Glomerular endothelial cell (primary cell): Measurements from ENCODE around the gene VSIG10L2. TPM values are rescaled to one million over a fixed set of nuclear protein-coding genes. Genes with fewer than 3 reads are reported as not detected.

ENCODE experiments used
- DNase-seq: peaks from one replicate; pipeline ENCODE4 v3.0.0-alpha.2; 2011; ENCODE audit warnings: low read depth, low spot score; ENCODE audit errors: extremely low read depth
- total RNA-seq: library from RNA; depleted of rRNA; stranded (reverse); fragments of >200 nt; gene quantifications from 2 replicates; pipeline ENCODE4 v1.2.3, GENCODE V29; 2015

Gene VSIG10L2
- total RNA-seq, 1 donor from 2014 or later, result not detected

DNA sequence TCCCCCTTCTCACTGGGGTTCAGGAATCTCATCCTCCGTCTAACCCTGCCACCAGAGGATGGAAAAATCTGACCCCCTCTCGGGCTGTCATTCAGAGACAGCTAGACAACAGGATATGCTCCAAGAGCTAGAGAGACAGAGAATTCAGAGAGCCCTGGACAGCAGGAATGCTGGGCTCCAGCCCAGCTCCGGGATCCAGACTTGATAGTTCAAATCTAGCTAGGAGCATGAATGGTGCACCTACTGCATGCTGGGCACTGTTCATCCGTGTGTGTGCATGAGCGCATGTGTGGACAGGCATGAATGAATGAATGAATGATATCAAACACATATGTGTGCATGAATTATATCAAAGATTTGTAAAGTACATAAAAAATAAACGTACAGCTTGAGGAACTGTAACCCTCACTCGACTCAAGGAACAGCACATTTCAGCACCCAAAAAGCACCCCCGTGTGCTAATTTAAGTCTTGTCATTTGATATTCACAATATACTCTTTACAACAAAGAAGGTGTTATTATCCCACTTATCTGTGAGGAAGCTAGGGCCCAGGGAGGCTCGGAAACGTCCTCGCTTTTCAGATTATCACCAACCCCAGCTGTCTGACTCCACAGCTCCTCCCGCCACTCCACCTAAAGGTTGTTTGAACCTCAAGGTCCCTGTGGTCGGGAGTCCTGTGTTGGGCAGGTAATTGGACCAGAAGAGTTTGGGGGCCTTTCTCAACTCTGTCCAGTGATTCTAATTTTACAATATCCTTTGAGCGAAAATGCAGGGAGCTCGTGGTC is 640 bp upstream of the VSIG10L2 start:
- DNase-seq, result no peak

GRCh38 chr11:125946712-125947418 is 1.0 kb downstream of the VSIG10L2 start:
- DNase-seq, result no peak

DNA sequence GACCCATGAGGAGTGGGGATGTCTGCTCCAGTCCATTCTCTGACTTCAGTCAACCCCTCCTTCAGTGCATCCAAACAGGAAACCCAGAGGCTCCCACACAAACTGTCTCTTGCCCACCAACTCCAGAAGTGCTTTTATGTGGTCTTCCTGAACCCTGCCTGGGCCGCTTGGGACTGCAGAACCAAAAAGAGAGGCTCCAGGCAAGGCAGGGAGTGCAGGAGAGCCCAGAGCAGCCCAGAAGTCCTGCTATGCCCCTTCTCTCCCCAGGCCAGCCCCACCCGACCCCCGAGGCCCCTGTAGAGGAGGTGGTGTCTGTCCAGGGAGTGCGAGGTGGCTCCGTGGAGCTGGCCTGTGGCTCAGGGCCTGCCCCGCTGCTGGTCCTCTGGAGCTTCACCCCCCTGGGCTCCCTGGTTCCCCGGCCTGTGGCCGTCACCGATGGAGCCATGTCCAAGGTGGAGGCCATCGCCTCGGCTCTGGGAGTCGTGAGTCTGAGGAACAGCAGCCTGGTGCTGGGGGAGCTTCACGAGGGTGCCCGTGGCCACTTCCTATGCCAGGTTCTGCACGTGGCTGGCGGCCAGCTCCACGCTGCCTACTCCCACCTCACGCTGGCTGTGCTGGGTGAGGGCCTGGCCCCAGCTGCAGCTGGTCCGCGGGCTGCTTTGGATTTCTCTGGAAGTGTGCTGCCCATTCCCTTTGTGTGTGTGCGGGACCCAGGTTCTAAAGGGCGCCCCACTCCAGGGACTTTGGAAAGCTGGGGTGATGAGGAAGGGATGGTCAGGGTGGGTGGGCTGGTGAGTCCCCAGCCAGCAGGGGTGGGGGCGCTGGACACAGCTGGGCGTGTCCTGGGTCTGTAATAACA is 1.8 kb downstream of the VSIG10L2 start:
- DNase-seq, result no peak

GRCh38 chr11:125948278-125949051 is 2.6 kb downstream of the VSIG10L2 start:
- DNase-seq, result no peak

DNA sequence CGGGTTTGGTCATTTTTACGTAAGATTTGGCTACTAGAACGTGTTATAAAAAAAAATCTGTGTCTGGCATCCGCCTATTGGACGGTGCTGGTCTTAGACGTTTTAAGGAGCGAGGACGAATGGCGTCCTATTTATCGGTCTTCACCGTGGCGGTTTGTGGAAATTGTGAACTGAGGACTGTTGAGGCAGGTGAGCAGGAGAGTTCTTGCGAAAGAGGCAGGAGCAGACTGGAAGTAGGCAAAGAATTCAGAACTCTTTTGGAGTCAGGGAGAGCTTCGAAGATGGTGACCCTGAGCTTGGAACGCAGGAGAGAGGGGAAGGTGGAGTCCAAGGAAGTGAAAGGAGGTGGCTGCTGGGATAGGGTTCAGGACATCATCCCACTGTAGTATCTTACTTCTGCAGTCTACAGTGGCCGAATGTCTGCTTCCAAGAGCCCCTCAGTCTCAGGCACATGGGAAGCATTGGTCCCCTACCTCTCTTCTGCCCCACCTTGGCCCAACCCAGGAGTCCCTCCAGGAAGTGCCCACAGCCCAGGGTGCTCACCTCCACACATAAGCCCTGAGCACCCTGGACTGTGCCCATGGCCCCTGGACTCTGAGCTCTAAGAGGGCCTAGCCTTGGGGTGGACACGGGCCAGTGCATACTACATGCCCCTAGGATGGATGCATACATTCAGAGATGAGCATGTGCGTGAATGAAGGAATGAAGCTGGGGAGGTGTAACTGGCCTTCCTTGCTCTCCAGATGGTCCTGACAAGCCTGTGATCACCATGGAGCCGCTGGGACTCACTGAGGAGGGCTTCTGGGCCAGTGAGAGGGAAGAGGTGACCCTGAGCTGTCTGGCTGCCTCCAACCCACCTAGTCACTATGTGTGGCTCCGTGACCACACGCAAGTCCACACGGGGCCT is 3.7 kb downstream of the VSIG10L2 start:
- no peak for DNase-seq

DNA sequence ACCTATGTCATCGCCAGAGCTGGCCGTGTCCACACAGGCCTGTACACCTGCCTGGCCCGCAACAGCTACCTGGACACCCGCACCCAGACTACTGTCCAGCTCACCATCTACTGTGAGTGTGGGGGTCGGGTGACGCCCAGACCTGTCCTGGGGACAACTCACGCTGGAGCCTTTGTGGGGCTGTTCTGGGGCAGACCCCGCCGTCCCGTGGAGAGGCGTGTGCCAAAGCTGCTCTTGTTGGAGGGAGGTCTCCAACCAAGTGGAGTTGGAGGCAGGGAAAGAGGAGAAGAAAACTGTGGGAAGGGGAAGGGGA is 4.3 kb downstream of the VSIG10L2 start:
- DNase-seq, result no peak

DNA sequence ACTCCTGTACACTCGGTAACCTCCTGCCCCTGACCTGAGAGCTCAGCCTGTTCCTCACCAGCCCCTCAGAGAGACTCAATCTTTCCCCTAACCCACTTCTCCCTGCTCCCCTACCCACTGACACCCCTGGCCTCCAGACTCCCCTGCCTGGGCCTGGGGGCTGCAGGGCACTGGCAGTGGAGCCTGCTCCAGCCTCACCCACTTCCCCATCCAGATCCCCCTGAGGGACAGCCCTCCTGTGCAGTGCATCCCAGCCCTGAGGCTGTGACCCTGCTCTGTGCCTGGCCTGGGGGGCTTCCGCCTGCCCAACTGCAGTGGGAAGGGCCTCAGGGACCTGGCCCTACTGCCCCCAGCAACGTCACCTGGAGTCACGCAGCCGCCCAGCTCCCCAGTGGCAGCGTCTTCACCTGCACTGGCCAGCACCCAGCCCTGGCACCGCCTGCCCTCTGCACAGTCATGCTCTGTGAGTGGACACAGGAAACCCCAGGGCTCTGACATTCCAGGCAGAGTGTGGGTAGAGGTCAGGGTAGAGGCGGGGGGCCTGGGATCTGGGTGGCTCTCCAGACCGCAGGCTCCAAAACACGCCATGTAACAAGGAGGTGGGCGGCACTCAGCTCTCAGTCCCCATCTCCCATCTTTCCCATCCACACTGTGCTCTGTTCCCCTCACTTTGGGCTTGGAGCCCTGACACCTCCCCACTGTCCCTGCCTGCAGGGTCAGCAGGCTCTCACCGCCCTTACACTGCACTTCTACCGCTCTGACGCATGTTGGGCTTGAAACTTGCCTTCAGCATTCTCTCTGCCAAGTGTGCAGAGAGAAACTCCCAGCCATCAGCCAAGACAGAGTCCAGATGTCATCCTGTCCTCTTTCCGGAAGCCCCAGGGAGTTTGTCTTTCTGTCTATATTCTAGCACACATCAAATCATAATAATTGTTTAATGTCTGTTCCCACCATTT is 5.1 kb downstream of the VSIG10L2 start:
- DNase-seq, result no peak

- DNase-seq, result no peak
These were observed 5.9 kb downstream of the VSIG10L2 start for GRCh38 chr11:125951731-125952130.

GRCh38 chr11:125952559-125952958 is 6.7 kb downstream of the VSIG10L2 start:
- no peak for DNase-seq

GRCh38 chr11:125952973-125953372 is 7.1 kb downstream of the VSIG10L2 start:
- no peak for DNase-seq

DNA sequence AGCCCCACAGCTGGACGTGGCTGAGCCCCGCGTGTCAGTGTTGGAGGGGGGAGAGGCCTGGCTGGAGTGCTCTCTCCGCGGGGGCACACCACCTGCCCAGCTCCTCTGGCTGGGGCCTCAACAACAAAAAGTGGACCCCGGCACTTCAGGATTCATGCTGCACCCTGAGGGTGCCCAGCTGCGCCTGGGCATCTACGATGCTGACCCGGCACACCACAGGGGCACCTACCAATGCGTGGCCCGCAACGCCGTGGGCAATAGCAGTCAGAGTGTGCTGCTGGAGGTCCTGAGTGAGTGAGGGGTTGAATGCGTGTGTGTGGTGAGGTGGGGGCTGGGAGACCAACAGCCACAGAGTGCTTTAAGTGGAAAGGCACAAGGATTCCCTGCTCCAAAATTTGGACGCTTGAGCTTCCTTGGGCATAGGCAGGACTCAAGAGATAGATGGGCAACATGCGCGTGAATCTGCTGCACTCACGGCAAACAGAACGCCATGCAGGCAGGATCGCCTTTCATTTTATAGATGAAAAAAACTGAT is 7.6 kb downstream of the VSIG10L2 start:
- DNase-seq, result no peak

- DNase-seq, result no peak
These were observed 8.5 kb downstream of the VSIG10L2 start for GRCh38 chr11:125954123-125954944.

DNA sequence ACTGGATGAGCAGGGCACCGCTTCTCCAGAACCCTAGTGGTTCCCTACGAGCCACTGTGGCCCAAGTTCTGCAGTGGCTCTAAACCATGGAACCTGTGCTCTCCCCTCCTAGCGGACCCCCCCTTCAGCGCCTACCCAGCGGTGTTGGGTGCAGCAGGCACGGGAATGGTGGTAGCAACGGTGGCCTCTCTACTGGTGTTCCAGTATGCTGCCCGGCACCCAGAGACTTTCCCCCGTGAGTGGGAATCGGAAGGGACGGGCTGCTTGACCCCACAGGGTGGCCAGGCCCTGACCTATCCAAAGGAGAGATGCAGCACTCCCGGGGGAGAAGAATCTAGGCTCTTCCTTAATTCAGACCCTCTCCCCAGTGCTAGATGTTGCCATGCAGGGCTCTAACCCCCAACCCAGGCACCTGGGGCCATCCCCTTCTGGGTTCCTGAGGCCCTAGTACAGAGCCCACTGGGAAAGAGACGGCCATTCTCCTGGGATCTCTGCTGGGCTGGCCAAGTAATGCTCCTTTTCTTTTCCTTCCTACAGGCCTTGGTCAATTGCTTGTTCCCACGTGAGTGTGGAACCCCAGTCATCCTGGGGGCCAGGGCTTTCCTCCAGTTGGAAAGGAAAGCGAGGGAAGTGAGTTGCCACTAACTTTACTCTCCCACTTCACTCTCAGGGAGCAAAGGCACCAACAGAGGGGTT is 9.2 kb downstream of the VSIG10L2 start:
- no peak for DNase-seq

DNA sequence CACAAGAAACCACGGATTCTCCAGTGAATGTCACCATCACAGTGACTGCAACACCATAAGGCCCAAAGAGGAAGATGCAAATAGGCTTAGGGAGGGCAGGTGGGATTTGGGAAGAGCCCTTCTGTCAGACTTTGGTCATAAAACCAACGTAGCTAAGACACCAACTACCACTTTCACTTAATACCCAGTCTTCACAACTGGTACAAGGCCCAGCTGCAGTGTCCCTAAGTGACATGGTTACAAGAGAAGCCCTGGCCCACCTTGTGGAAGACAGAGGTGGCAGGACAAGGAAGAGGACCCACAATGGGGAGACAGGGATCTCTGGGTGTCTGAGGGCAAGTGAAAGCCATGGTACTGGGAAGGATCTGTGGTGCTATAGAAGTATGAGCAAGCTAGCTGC is 10.0 kb downstream of the VSIG10L2 start:
- no peak for DNase-seq

- no peak for DNase-seq
These were observed 10.7 kb downstream of the VSIG10L2 start for GRCh38 chr11:125956391-125957134.
